Measurements from ENCODE around the gene MAP2K5.

The MAP2K5 gene

GRCh38 chr15:67845974-67846373 is 303.5 kb downstream of the MAP2K5 start:
- no peak for DNase-seq

- no peak for DNase-seq
Measured at GRCh38 chr15:67849538-67849937, 307.0 kb downstream of the MAP2K5 start.

GRCh38 chr15:67850336-67850735 is 307.8 kb downstream of the MAP2K5 start:
- no peak for DNase-seq

- DNase-seq, result no peak
Measured at GRCh38 chr15:67850994-67851571, 308.6 kb downstream of the MAP2K5 start.

DNA sequence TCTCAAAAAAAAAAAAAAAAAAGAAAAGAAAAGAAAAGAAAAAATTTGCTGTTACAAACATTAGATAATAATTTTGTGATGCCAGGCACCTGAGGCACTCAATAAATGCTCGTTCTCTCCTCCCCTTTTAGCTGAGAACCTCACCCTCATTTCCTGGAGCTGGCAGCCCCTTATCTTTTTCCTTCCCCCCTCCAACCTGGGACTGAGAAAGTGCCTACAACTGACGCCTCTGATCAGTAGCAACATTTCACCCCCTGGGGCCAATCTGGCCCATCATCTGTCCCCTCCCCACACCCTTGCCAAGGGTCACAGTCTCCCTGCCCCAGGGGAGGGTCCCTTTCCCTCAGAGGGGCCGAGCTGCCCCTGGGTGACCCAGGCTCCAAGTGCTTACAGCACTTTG is 309.9 kb downstream of the MAP2K5 start:
- DNase-seq, result no peak

DNA sequence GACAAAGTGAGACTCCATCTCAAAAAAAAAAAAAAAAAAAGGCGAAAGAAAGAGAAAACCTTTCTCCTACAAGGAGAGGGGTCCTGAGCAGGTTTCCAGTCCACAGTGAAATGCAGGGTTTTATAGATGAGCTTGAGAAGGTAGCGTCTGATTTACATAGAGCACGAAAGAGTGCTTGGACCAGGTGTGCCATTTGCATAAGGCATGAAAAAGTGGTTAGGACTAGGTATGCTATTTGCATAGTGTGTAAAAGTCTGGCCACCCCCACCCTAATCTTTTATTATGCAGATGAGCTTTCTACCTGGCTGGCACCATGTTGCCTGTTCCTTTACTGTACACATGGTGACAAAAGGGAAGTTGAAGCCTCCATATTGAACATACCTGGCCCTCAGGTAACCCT is 311.0 kb downstream of the MAP2K5 start:
- no peak for DNase-seq

- DNase-seq, result peak; percentile 43
Measured at GRCh38 chr15:67854358-67854757, 311.9 kb downstream of the MAP2K5 start.

- no peak for DNase-seq
Measured at GRCh38 chr15:67855842-67856241, 313.3 kb downstream of the MAP2K5 start.
